GM19239 (cell line): ENCODE results near the gene ZNF134.

Source experiments
- DNase-seq: peaks from one replicate; pipeline ENCODE4 v3.0.0; 2011; ENCODE audit warnings: low spot score; ENCODE audit not compliant: insufficient read length
- FAIRE-seq: peaks from 2 replicates; lab custom pipeline; 2011; peaks lifted over from hg19 to GRCh38; lab: Jason Lieb, UNC

Gene ZNF134

GRCh38 chr19:57633832-57634131 lies 19.7 kb downstream of the ZNF134 start:
- FAIRE-seq: no peak
- DNase-seq: no peak

GRCh38 chr19:57637379-57637778 lies 23.3 kb downstream of the ZNF134 start:
- DNase-seq (no peak), FAIRE-seq (no peak)

GRCh38 chr19:57641715-57642234 lies 27.7 kb downstream of the ZNF134 start:
- no peak for FAIRE-seq
- no peak for DNase-seq

GRCh38 chr19:57642396-57643046 lies 28.5 kb downstream of the ZNF134 start:
- FAIRE-seq: no peak

GRCh38 chr19:57643734-57644133 lies 29.7 kb downstream of the ZNF134 start:
- DNase-seq: no peak
- FAIRE-seq: no peak

More at GRCh38 chr19:57642396-57643046, 28.5 kb downstream of the ZNF134 start:
- DNase-seq: no peak

- no peak for DNase-seq
- no peak for FAIRE-seq
Measured at GRCh38 chr19:57648331-57649003, 34.4 kb downstream of the ZNF134 start.

GRCh38 chr19:57651654-57651996 lies 37.6 kb downstream of the ZNF134 start:
- DNase-seq: no peak
- FAIRE-seq: no peak

GRCh38 chr19:57653689-57654088 lies 39.6 kb downstream of the ZNF134 start:
- DNase-seq: no peak

GRCh38 chr19:57655443-57655842 lies 41.4 kb downstream of the ZNF134 start:
- DNase-seq (no peak), FAIRE-seq (no peak)

More at GRCh38 chr19:57653689-57654088, 39.6 kb downstream of the ZNF134 start:
- FAIRE-seq: no peak

GRCh38 chr19:57656346-57656745 lies 42.3 kb downstream of the ZNF134 start:
- no peak for FAIRE-seq
- DNase-seq: no peak

- DNase-seq: no peak
- no peak for FAIRE-seq
Measured at GRCh38 chr19:57664269-57665127, 50.5 kb downstream of the ZNF134 start.

GRCh38 chr19:57665261-57665806 lies 51.3 kb downstream of the ZNF134 start:
- FAIRE-seq (no peak), DNase-seq (no peak)

- no peak for FAIRE-seq
- no peak for DNase-seq
Measured at GRCh38 chr19:57667228-57667627, 53.2 kb downstream of the ZNF134 start.

- FAIRE-seq (no peak), DNase-seq (no peak)
Measured at GRCh38 chr19:57668635-57669034, 54.6 kb downstream of the ZNF134 start, which contains the start of gene ZSCAN4. Gene ZSCAN4 (plus strand): TSS chr19:57668935. CDS start chr19:57676146, 7,211 bp downstream.

- DNase-seq (no peak), FAIRE-seq (no peak)
Measured at GRCh38 chr19:57671124-57671895, 57.3 kb downstream of the ZNF134 start.

GRCh38 chr19:57672466-57672865 lies 58.4 kb downstream of the ZNF134 start:
- FAIRE-seq (no peak), DNase-seq (no peak)
